DND-41 (cell line): ENCODE data around the gene GAS2L2.
"Not testable (repeated sequence)": the region's sequence is repeated elsewhere in the genome, so short reads cannot be mapped to it uniquely, and the experiment has no call there.

ENCODE experiments used
- ATAC-seq: fragments of 200-7000 bp; cut with Tn5 transposase; 3 replicates; pipeline ENCODE4 v1.9.1; 2021; ENCODE audit warnings: low read depth; ENCODE audit not compliant: insufficient read depth
- DNase-seq: peaks from one replicate; pipeline ENCODE4 v3.0.0-alpha.2; 2020
- H2AFZ ChIP-seq: 2 replicates; pipeline ENCODE4 v1.6.0; 2012; ENCODE audit warnings: low read depth, low read length
- H3K27ac ChIP-seq: 2 replicates; pipeline ENCODE4 v1.5.1; 2012; ENCODE audit warnings: low read length, inconsistent platforms
- H3K27me3 ChIP-seq: fragments of 200-600 bp; sonication (generic); 2 replicates; pipeline ENCODE4 v1.6.0; 2012; ENCODE audit warnings: low read length, mild to moderate bottlenecking, inconsistent platforms; ENCODE audit not compliant: insufficient read depth, poor library complexity
- H3K36me3 ChIP-seq: 2 replicates; pipeline ENCODE4 v1.5.1; 2012; ENCODE audit warnings: low read length, inconsistent platforms; ENCODE audit not compliant: insufficient read depth
- H3K4me1 ChIP-seq: 2 replicates; pipeline ENCODE4 v1.5.1; 2012; ENCODE audit warnings: mild to moderate bottlenecking, low read length; ENCODE audit not compliant: insufficient read depth
- H3K4me2 ChIP-seq: 2 replicates; pipeline ENCODE4 v1.6.0; 2012; ENCODE audit warnings: mild to moderate bottlenecking, moderate library complexity, low read length, inconsistent platforms; ENCODE audit not compliant: insufficient read depth
- H3K4me3 ChIP-seq, 2 experiments: fragments of 200-600 bp in 1 of 2; shearing (Covaris generic) in 1 of 2; 2 replicates each; pipeline ENCODE4 v1.5.1; 2012 to 2016; ENCODE audit warnings: inconsistent platforms in 2 of 2, low read length in 2 of 2, mild to moderate bottlenecking in 2 of 2, low read depth in 1 of 2, moderate library complexity in 1 of 2
- H3K79me2 ChIP-seq: 2 replicates; pipeline ENCODE4 v1.6.0; 2012; ENCODE audit warnings: low read length, inconsistent platforms; ENCODE audit not compliant: insufficient read depth
- H3K9ac ChIP-seq: 2 replicates; pipeline ENCODE4 v1.6.0; 2012; ENCODE audit warnings: low read depth, mild to moderate bottlenecking, inconsistent platforms, low read length, moderate library complexity
- H3K9me3 ChIP-seq: 2 replicates; pipeline ENCODE4 v1.5.1; 2012; ENCODE audit warnings: low read length, moderate library complexity, mild to moderate bottlenecking, inconsistent platforms; ENCODE audit not compliant: insufficient read depth, severe bottlenecking
- H4K20me1 ChIP-seq: 2 replicates; pipeline ENCODE4 v1.6.0; 2012; ENCODE audit warnings: low read length; ENCODE audit not compliant: insufficient read depth
- CTCF ChIP-seq: IDR thresholded peaks from 2 replicates; pipeline ENCODE4 v1.5.1; 2012; ENCODE audit warnings: borderline replicate concordance, low read length, moderate library complexity, mild to moderate bottlenecking; ENCODE audit not compliant: poor library complexity, severe bottlenecking; ENCODE audit errors: extremely low read depth
- EZH2 ChIP-seq: IDR thresholded peaks from 3 replicates; pipeline ENCODE4 v1.6.1; 2012; ENCODE audit warnings: borderline replicate concordance, low read depth, mild to moderate bottlenecking, moderate library complexity, low read length, inconsistent platforms; ENCODE audit not compliant: severe bottlenecking

GAS2L2 gene

GRCh38 chr17:35705705-35706104 lies 47.3 kb downstream of the GAS2L2 start:
- no peak overlapping the region for H3K9ac ChIP-seq
- H3K4me3 ChIP-seq, result no peak overlapping the region
- DNase-seq (no peak), ATAC-seq (no peak)
- H3K4me2 ChIP-seq, result no peak overlapping the region
- no peaks in the 10 kb centered on the region; the same call in 1 of the 2 replicates for H4K20me1 ChIP-seq
- H3K36me3 ChIP-seq, result peaks cover 37% of the 10 kb centered on the region
- TF ChIP-seq CTCF, result no peak
- TF ChIP-seq EZH2, result no peak
- H3K27ac ChIP-seq, result no peak overlapping the region
- H3K27me3 ChIP-seq, result no peaks in the 10 kb centered on the region
- H3K9me3 ChIP-seq, result no peaks in the 10 kb centered on the region
- H3K4me1 ChIP-seq, result no peaks in the 10 kb centered on the region
- H3K79me2 ChIP-seq, result no peaks in the 10 kb centered on the region
- no peak overlapping the region for H2AFZ ChIP-seq

- Histone ChIP-seq H3K27me3 (no peaks in the 10 kb centered on the region), H3K9me3 (no peaks in the 10 kb centered on the region), H3K9ac (no peak overlapping the region), H3K27ac (no peak overlapping the region), H3K4me2 (no peak overlapping the region), H3K4me1 (no peaks in the 10 kb centered on the region), H2AFZ (no peak overlapping the region), H3K4me3 (no peak overlapping the region), H3K36me3 (peaks cover 33% of the 10 kb centered on the region), H3K79me2 (no peaks in the 10 kb centered on the region), H4K20me1 (no peaks in the 10 kb centered on the region; the same call in 1 of the 2 replicates)
- no peak for ATAC-seq
- no peak for DNase-seq
- no peak for TF ChIP-seq CTCF
- TF ChIP-seq EZH2, result no peak
Observed at GRCh38 chr17:35705230-35705629, 47.8 kb downstream of the GAS2L2 start.

GRCh38 chr17:35703308-35703707 lies 49.7 kb downstream of the GAS2L2 start:
- ATAC-seq, result not testable (repeated sequence)

GRCh38 chr17:35701491-35701890 lies 51.5 kb downstream of the GAS2L2 start:
- Histone ChIP-seq H3K27ac (no peak overlapping the region), H3K4me2 (no peak overlapping the region), H4K20me1 (no peaks in the 10 kb centered on the region; the same call in 1 of the 2 replicates), H3K9me3 (no peaks in the 10 kb centered on the region), H3K36me3 (peaks cover 18% of the 10 kb centered on the region; the same call in 1 of the 2 replicates), H3K9ac (no peak overlapping the region), H3K4me3 (no peak overlapping the region), H3K27me3 (no peaks in the 10 kb centered on the region), H3K79me2 (no peaks in the 10 kb centered on the region), H2AFZ (no peak overlapping the region), H3K4me1 (no peaks in the 10 kb centered on the region)
- DNase-seq (no peak), ATAC-seq (no peak)
- TF ChIP-seq EZH2 (no peak), CTCF (no peak)

More at GRCh38 chr17:35703308-35703707, 49.7 kb downstream of the GAS2L2 start:
- H3K9ac ChIP-seq, H3K4me3 ChIP-seq, H3K4me2 ChIP-seq, H3K4me1 ChIP-seq, H3K9me3 ChIP-seq, H2AFZ ChIP-seq, H4K20me1 ChIP-seq, H3K27ac ChIP-seq, DNase-seq, H3K79me2 ChIP-seq, H3K27me3 ChIP-seq: not testable (repeated sequence)
- H3K36me3 ChIP-seq, result peaks cover 19% of the 10 kb centered on the region; the same call in 1 of the 2 replicates
